ENCODE results near the gene MAGEB2.
"Not testable (repeated sequence)": the region's sequence is repeated elsewhere in the genome, so short reads cannot be mapped to it uniquely, and the experiment has no call there.

Gene MAGEB2

GRCh38 chrX:30215357-30215843, at the start of gene MAGEB2:
TSS of gene MAGEB2 (plus strand) at chrX:30215563. CDS start at chrX:30218581, 3,018 bp downstream.
- no peak for DNase-seq

DNA sequence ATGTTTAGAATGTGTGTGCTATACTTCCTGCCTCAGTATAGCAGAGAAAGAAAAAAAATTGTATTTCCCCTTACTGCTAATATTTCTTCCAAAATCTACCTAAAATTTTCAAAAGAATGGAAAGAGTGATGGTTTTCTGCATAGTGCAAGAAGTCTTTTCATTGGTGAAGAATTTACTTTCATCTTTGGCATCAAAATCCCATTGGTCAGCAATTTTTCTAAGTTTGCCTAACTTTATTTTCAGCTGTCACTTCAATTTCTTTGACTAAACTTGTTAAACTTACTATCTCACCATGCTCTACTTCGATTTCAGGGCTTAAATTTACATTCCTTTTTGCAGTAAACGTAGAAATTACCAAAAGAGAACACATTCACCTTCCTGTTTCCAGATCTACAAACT, 44.5 kb upstream of the MAGEB2 start:
- no peak for DNase-seq

DNA sequence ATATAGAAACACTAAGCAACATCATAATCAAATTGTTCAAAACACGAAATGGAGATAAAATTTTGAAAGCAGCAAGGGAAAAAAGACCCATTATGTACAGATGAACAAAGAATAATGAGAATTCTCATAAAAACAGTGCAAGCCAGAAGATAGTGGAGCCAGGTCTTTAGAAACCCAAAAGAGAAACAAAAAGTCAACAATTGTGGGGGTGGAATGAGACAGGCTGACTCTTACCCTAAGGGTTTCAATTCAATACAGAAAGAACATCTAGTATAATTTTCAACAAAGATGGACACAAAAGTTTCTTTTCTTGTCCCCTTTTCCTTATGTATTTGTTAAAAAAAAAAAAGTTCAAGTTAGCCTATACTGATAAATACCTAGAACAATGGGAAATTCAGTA, 34.0 kb upstream of the MAGEB2 start:
- no peak for DNase-seq

DNA sequence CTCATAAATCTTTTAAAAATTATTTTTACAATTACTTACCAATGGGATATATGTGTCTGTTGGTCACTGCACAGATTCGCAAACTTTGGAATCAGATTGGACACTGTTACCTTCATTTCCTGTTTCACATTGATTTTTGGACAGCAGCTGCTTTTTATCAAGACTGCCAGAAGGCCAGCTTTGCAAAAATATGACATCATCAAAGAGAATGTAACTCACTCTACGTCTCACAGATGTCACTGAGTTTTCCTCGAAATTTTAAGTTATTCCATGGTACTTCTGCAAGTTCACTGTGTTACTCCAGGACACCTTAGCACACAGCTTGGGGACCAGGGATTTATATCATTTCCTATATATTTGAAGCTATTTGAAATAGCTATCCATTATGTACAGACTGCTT, 31.8 kb upstream of the MAGEB2 start:
- DNase-seq, result no peak

DNA sequence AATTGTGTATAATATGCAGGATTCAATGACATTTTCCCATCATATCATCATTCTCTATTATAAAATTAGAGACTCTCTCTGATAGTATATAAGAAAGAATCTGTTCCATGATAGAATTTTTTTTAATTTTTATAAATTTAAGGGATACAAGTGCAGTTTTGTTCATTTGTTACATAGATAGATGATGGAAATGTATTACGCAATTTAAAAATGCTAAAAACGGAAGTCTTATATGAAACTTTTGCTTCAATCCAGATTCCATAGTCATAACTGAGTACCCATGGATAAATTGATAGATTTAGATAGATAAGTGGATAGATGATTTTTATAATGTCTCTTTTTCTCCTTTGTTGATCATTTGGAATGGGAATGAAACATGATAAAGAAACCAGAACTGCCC, 24.9 kb upstream of the MAGEB2 start:
- no peak for DNase-seq

- not testable (repeated sequence) for DNase-seq
Observed at GRCh38 chrX:30193910-30194309, 21.5 kb upstream of the MAGEB2 start.

GRCh38 chrX:30196322-30196721, 19.0 kb upstream of the MAGEB2 start:
- no peak for DNase-seq

DNA sequence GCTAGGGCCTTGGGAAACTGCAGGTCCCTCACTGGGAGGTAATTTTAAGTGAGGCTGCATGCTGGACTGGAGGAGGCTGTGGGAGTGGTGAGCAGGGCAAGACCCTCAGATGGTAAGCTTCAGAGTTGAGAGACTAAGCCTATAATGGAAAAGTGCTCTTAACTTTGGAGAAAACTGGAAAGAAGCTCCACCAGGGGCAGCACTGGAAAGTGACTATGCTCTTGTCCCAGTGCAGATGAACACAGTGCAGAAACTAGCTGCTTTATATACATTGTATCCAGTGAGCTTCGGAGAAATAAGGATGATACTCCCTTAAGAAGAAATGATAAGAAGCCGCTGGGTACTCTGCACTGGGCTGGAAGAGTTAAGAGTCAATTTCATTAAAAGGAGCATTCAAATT, 3.2 kb upstream of the MAGEB2 start:
- DNase-seq, result no peak

DNA sequence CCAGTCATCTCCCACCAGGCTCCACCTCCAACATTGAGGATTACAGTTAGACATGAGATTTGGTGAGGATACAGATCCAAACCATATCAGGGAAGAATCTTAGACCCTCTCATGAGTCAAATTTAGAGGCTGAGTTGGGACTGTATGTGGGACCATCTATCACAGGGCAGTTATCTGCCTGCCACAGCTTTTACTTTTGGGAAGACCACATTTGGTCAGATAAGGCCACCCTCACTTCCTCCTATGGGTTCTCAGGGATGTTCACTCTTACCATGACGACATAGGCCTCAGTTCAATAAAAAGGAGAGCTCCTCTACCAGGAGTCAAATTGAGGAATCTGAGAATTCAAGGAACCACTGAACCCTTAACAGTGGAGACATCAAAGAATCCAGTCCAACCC, 2.1 kb downstream of the MAGEB2 start:
- no peak for DNase-seq

GRCh38 chrX:30219372-30219771, 4.0 kb downstream of the MAGEB2 start:
- no peak for DNase-seq

DNA sequence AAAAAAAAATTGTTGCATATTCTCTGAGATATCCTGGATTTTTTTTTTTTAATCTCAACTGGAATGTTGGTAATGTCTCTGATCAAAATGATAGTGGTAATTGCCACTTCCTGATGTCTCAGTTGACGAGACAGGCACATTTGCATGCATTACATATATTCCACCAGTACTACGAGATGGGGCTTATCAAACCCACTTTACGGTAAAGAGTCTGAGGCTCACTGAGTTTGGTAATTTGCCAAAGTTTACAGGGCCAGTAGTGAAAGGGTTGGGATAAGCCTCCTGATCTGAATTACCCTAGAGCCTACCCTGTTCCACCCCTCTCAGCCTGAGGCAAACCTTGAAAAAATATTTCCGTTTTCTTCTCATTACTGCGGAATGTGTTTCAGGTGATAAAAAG, 5.3 kb downstream of the MAGEB2 start:
- no peak for DNase-seq

DNA sequence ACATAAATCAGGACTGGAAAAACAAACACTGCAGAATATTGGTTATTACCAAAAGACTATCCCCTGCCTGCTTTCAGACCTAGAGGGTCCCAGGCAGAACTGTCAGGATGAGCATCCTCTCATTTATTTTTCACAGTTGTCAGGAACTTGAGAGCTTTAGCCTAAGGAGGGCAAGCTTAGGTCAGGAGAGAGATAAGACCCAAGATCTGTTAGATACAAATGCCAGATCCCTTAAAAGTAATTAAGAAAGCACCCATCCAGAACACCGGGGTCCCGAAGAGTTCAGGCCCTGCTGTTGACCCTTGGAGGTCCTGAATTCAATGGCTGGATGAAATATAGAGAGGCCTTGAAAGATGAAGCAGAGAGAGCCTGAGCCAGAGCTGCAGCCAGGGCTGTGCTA, 9.2 kb downstream of the MAGEB2 start:
- DNase-seq, result no peak

DNA sequence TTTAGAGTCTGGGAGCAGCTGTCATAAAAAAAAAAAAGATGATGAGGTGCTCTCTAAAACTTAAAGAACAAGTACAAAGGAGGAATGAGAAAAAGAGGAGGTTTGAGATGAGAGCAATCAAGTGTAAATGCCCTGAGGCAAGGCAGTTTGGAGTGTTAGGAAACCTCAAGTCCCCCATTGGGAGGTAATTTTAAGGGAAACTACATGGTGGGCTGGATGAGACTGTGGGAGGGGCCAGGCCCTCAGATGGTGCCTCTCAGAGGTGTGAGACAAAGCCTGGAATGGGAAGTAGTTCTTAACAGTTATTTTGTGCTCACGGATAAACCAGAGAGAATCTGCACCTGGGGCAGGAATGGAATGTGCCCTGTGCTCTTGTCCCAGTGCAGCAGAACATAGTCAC, 13.2 kb downstream of the MAGEB2 start:
- no peak for DNase-seq

DNA sequence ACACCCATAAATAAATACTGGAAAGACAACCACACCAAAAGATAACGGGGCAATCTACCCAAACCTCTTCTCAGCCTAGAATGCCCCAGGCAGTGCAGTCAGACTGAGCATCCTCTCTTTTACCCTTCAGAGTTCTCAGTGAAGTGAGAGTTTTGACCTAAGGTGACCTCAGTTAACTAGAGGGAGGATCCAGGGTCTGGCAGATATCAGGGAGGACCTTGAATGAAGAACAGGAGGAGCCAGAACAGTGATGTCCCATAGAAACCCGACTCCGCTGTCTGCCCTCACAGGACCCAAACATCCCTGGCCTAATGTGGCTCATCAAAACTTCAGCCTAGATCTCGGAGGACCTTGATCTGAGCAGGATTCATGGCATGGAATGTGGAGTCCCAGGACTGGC, 15.0 kb downstream of the MAGEB2 start, which contains the start of gene MAGEB3:
Gene MAGEB3, plus strand, starts transcription at position 263 of the 400 bp plus-strand sequence. CDS start 5,268 bp downstream, outside the sequence.
- no peak for DNase-seq

DNA sequence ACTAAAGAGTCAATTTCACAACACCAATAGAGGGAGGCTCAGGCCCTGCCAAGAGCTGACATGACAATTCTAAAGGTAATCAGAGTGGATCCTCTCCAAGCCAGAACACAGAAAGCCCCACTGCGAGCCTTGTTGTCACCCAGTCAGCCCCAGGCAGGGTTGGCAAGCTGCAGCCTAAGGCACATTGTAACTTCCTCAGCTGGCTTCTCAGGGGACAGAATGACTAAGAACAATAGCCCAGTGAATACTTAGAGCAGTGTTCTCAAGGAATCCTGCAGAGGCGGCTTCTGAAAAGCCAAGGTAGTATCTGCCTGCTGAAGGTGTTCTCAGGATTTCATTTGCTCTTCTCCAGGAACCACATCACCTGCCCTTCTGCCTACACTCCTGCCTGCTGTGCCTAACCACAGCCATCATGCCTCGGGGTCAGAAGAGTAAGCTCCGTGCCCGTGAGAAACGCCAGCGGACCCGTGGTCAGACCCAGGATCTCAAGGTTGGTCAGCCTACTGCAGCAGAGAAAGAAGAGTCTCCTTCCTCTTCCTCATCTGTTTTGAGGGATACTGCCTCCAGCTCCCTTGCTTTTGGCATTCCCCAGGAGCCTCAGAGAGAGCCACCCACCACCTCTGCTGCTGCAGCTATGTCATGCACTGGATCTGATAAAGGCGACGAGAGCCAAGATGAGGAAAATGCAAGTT, 26.5 kb downstream of the MAGEB2 start, which contains the start of gene MAGEB4:
Gene MAGEB4, plus strand, starts transcription at position 277 of the 692 bp plus-strand sequence. Its CDS starts 136 bp downstream, at position 413.
- no peak for DNase-seq

DNA sequence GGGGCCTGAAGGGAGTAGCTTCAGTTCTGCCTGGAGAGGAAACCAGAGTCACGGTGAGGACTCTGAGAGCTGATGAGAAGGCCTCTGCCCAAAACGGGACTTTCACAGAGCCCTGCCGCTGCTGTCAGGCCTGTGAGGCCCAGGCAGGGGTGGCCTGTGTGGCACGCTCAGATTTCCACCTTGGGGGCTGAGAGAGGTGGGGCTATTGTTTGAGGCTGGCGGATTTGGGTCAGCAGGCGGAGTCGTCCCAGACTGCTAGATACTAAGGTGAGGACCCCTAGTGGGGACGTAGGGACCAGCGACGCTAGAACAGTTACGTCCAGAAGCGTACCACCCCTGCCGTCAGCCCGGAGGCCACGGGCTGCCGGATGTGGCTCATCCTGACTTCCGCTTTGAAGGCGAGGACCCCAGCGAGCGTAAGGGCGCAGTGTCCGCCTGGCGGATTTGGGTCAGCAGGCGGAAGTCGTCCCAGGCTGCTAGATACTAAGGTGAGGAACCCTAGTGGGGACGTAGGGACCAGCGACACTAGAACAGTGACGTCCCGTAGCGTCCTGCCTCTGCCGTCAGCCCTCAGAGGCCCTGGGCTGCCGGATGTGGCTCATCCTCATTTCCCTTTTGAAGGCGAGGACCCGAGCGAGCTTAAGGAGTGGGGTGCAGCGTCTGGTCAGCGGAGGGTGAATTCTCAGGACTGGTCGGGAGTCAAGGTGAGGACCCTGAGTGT, 31.6 kb downstream of the MAGEB2 start, which contains the start of gene MAGEB1:
Gene MAGEB1, plus strand, starts transcription at position 378 of the 721 bp plus-strand sequence. CDS start 3,348 bp downstream, outside the sequence.
- DNase-seq, result no peak

- no peak for DNase-seq
Observed at GRCh38 chrX:30248854-30249253, 33.5 kb downstream of the MAGEB2 start.

DNA sequence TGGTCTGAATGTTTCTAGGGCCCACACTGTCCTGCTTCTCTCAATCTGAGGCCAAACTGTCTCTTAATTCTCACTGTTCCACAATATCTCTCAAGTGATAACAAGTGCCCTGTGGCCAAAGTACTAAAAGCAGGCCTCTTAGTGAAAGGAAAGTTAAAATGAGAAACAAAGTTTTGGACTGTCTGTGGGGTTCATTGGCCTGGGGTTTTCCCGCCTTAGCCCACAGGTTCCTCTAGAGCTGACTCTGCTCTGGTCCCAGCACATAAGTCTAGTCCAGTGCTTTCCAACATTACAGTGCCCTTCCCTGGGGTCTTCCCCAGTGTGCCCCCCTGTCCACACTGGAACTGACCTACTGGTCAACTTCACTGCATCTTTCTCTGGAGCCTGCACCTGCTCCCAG, 37.9 kb downstream of the MAGEB2 start:
- no peak for DNase-seq

DNA sequence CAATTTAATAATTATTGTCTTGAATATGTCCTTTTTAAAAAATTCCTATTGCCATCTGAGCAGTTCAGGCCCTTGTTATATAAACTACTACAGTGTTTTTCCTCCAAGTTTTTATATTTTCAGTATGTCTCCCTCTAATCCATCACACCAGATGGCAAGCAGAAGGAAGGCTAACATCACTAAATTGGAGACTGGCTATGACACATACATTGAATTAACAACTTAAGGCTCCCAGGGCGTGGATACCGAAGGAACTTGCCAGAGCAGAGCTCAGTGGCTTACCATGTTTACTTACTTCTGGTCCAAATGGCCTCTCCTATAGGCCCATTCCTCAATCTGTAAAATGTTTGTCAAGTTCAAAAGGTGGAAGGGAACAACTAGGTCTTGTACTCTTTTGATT, 44.6 kb downstream of the MAGEB2 start:
- no peak for DNase-seq

DNA sequence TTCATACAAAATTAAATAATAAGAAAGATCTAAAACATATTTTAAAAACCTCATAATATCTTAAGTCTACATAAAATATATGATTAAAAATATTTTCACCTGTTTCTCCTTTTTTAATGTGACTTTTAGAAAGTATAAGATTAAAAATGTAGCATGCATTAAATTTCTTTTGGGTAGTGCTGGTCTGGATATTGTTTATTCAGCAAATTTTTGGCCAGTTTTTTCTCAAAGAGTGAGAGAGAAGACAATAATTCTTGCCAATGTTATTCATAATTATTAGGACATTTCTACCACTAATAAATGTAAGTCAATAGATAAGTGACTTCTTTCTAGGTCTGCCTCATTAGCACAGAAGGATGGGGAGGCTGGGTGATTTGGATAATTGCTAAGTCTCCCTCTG, 45.6 kb downstream of the MAGEB2 start:
- DNase-seq, result no peak

GRCh38 chrX:30262763-30263162, 47.4 kb downstream of the MAGEB2 start:
- no peak for DNase-seq
